HS-27A (cell line): ENCODE results near the gene WDR47.
"Not testable (repeated sequence)": the region's sequence is repeated elsewhere in the genome, so short reads cannot be mapped to it uniquely, and the experiment has no call there.

Experiments
- DNase-seq: peaks from one replicate; pipeline ENCODE4 v3.0.0-alpha.2; 2012; ENCODE audit warnings: low read depth, missing footprints

WDR47 gene

GRCh38 chr1:109052145-109052544 lies 10.2 kb upstream of the WDR47 start:
- DNase-seq, result not testable (repeated sequence)

- no peak for DNase-seq
Observed at GRCh38 chr1:109050228-109050995, 8.5 kb upstream of the WDR47 start.

GRCh38 chr1:109048335-109048734 lies 6.4 kb upstream of the WDR47 start:
- DNase-seq, result no peak

- no peak for DNase-seq
Observed at GRCh38 chr1:109047339-109047738, 5.4 kb upstream of the WDR47 start.

- DNase-seq, result no peak
Observed at GRCh38 chr1:109046671-109047070, 4.8 kb upstream of the WDR47 start.

GRCh38 chr1:109045595-109045994 lies 3.7 kb upstream of the WDR47 start:
- no peak for DNase-seq

- DNase-seq, result no peak
Observed at GRCh38 chr1:109040989-109041620, 797 bp downstream of the WDR47 start.

GRCh38 chr1:109040627-109040988 lies 1.3 kb downstream of the WDR47 start:
- DNase-seq, result no peak

- DNase-seq, result no peak
Observed at GRCh38 chr1:109034382-109034781, 7.5 kb downstream of the WDR47 start.

GRCh38 chr1:109029493-109029892 lies 12.4 kb downstream of the WDR47 start:
- not testable (repeated sequence) for DNase-seq

- no peak for DNase-seq
Observed at GRCh38 chr1:109027841-109028240, 14.1 kb downstream of the WDR47 start.

- DNase-seq, result no peak
Observed at GRCh38 chr1:109025694-109026093, 16.2 kb downstream of the WDR47 start.

GRCh38 chr1:109024646-109025045 lies 17.3 kb downstream of the WDR47 start:
- no peak for DNase-seq

GRCh38 chr1:109020693-109021257 lies 21.1 kb downstream of the WDR47 start:
- no peak for DNase-seq

GRCh38 chr1:109017719-109018118 lies 24.2 kb downstream of the WDR47 start:
- DNase-seq, result not testable (repeated sequence)

GRCh38 chr1:109017134-109017533 lies 24.8 kb downstream of the WDR47 start:
- DNase-seq, result no peak

GRCh38 chr1:109011335-109011734 lies 30.6 kb downstream of the WDR47 start:
- no peak for DNase-seq

GRCh38 chr1:108996622-108997021 lies 45.3 kb downstream of the WDR47 start:
- DNase-seq, result not testable (repeated sequence)

GRCh38 chr1:108983114-108983513 lies 58.8 kb downstream of the WDR47 start:
- DNase-seq, result no peak

- no peak for DNase-seq
Observed at GRCh38 chr1:108976658-108977057, 65.2 kb downstream of the WDR47 start.

- no peak for DNase-seq
Observed at GRCh38 chr1:108972951-108973350, 69.0 kb downstream of the WDR47 start.

- no peak for DNase-seq
Observed at GRCh38 chr1:108969346-108969745, 72.6 kb downstream of the WDR47 start.

- peak; percentile 89 for DNase-seq
Observed at GRCh38 chr1:108963052-108963686, 78.7 kb downstream of the WDR47 start, which contains the start of gene CLCC1. TSS of gene CLCC1 (minus strand) at chr1:108963484. CDS start at chr1:108950437, 13,047 bp downstream.
